H1 (cell line): Measurements from ENCODE around the gene CAMTA1. TPM values are rescaled to one million over a fixed set of nuclear protein-coding genes. Genes with fewer than 3 reads are reported as not detected.
A peak's percentile ranks its signal among the peaks of the same experiment; 100 is the strongest.

ENCODE experiments used
- CTCF ChIA-PET: fragments of 300-600 bp; sonication (Branson Sonifier 250); formaldehyde crosslinking; loops from one replicate; lab custom pipeline; 2021; ENCODE audit not compliant: partially characterized antibody; lab: Charles Lee
- POLR2A ChIA-PET: fragments of 300-600 bp; sonication (Branson Sonifier 250); formaldehyde crosslinking; loops from one replicate; lab custom pipeline; 2021; ENCODE audit warnings: inconsistent platforms; ENCODE audit not compliant: partially characterized antibody; lab: Charles Lee
- DNase-seq, 2 experiments: peaks; one replicate each; pipeline versions ENCODE4 v3.0.0 to v3.0.0-alpha.2; 2010 to 2022; ENCODE audit warnings: low spot score in 2 of 2, low read depth in 1 of 2, mixed read lengths in 1 of 2
- FAIRE-seq: peaks from 2 replicates; lab custom pipeline; 2011; peaks lifted over from hg19 to GRCh38; lab: Jason Lieb, UNC
- H2AFZ ChIP-seq: 2 replicates; pipeline ENCODE4 v1.8.1; 2012; ENCODE audit warnings: low read length, inconsistent platforms
- H2AK5ac ChIP-seq: 2 replicates; pipeline ENCODE4 v1.6.1; 2013; ENCODE audit warnings: low read depth, low read length
- H2BK120ac ChIP-seq: replicated peaks from 2 replicates; pipeline ENCODE3; 2013; ENCODE audit warnings: low read depth, low read length, inconsistent platforms
- H2BK12ac ChIP-seq: 2 replicates; pipeline ENCODE4 v1.6.1; 2013; ENCODE audit warnings: low read depth, low read length
- H2BK15ac ChIP-seq: 2 replicates; pipeline ENCODE4 v1.6.1; 2013; ENCODE audit warnings: low read length
- H2BK20ac ChIP-seq: 2 replicates; pipeline ENCODE4 v1.6.1; 2013; ENCODE audit warnings: low read length
- H2BK5ac ChIP-seq: 2 replicates; pipeline ENCODE4 v1.6.1; 2013; ENCODE audit warnings: low read depth, low read length
- H3K14ac ChIP-seq: 2 replicates; pipeline ENCODE4 v1.6.1; 2013; ENCODE audit warnings: inconsistent platforms; ENCODE audit not compliant: insufficient read length
- H3K18ac ChIP-seq: 2 replicates; pipeline ENCODE4 v1.6.1; 2013; ENCODE audit warnings: low read length; ENCODE audit errors: extremely low read depth
- H3K23ac ChIP-seq: 2 replicates; pipeline ENCODE4 v1.6.1; 2013; ENCODE audit warnings: inconsistent platforms; ENCODE audit not compliant: insufficient read length
- H3K23me2 ChIP-seq: 2 replicates; pipeline ENCODE4 v1.6.1; 2013; ENCODE audit warnings: low read depth, low read length
- H3K27ac ChIP-seq: 2 replicates; pipeline ENCODE4 v1.6.1; 2011; ENCODE audit warnings: low read depth, low read length, inconsistent platforms
- H3K27me3 ChIP-seq, 4 experiments: replicated peaks in 1 of 4; 1 replicate in 1 of 4; 2 replicates in 3 of 4; pipeline versions ENCODE4 v1.6.1 to v1.8.1; 2011 to 2013; ENCODE audit warnings: low read length in 3 of 4, mild to moderate bottlenecking in 3 of 4, inconsistent platforms in 2 of 4, mixed read lengths in 2 of 4, moderate library complexity in 1 of 4; ENCODE audit not compliant: control insufficient read depth in 3 of 4, insufficient read depth in 3 of 4; ENCODE audit errors: extremely low read depth in 1 of 4
- H3K36me3 ChIP-seq, 4 experiments: 2 replicates each; pipeline versions ENCODE4 v1.6.1 to v1.8.1; 2011 to 2013; ENCODE audit warnings: mild to moderate bottlenecking in 4 of 4, low read length in 3 of 4, moderate library complexity in 2 of 4, control low read depth in 1 of 4, inconsistent platforms in 1 of 4; ENCODE audit not compliant: insufficient read depth in 4 of 4, control insufficient read depth in 2 of 4
- H3K4ac ChIP-seq: replicated peaks from 2 replicates; pipeline ENCODE3; 2013; ENCODE audit warnings: low read length, low read depth, mixed read lengths, inconsistent platforms; ENCODE audit not compliant: insufficient read length
- H3K4me1 ChIP-seq, 4 experiments: replicated peaks in 1 of 4; 1 replicate in 1 of 4; 2 replicates in 3 of 4; pipeline versions ENCODE4 v1.6.1 to v1.8.1; 2011 to 2013; ENCODE audit warnings: low read length in 3 of 4, inconsistent platforms in 2 of 4, mixed read lengths in 1 of 4; ENCODE audit not compliant: insufficient read depth in 4 of 4, control insufficient read depth in 3 of 4
- H3K4me2 ChIP-seq, 2 experiments: 2 replicates each; pipeline versions ENCODE4 v1.6.1 to v1.8.1; 2011 to 2013; ENCODE audit warnings: low read depth in 2 of 2, low read length in 2 of 2, control low read depth in 1 of 2, inconsistent platforms in 1 of 2, mild to moderate bottlenecking in 1 of 2; ENCODE audit not compliant: insufficient read depth in 1 of 2
- H3K4me3 ChIP-seq, 4 experiments: fragments of 200-600, 300-600 bp in 1 of 4; sonication (generic), shearing (Covaris generic), sonication (Bioruptor Twin) in 1 of 4; 2 replicates each; pipeline versions ENCODE4 v1.5.1 to v1.8.1; 2011 to 2016; ENCODE audit warnings: low read length in 4 of 4, low read depth in 3 of 4, control low read depth in 2 of 4, inconsistent platforms in 2 of 4, mild to moderate bottlenecking in 2 of 4, mixed read lengths in 1 of 4, moderate library complexity in 1 of 4; ENCODE audit not compliant: insufficient read depth in 2 of 4; ENCODE audit errors: extremely low read depth in 1 of 4
- H3K56ac ChIP-seq: replicated peaks from 2 replicates; pipeline ENCODE3; 2013; ENCODE audit warnings: low read depth, mild to moderate bottlenecking, mixed read lengths, low read length, inconsistent platforms; ENCODE audit not compliant: insufficient read length
- H3K79me1 ChIP-seq: 2 replicates; pipeline ENCODE4 v1.6.1; 2013; ENCODE audit warnings: low read depth, low read length, control low read depth
- H3K79me2 ChIP-seq, 2 experiments: 2 replicates each; pipeline versions ENCODE4 v1.6.1 to v1.8.1; 2012 to 2013; ENCODE audit warnings: low read length in 2 of 2, mild to moderate bottlenecking in 2 of 2, inconsistent platforms in 1 of 2; ENCODE audit not compliant: insufficient read depth in 2 of 2, control insufficient read depth in 1 of 2
- H3K9ac ChIP-seq, 4 experiments: replicated peaks in 1 of 4; 1 replicate in 1 of 4; 2 replicates in 3 of 4; pipeline versions ENCODE4 v1.6.1 to v1.8.1; 2011 to 2013; ENCODE audit warnings: low read depth in 3 of 4, low read length in 3 of 4, control low read depth in 2 of 4, mild to moderate bottlenecking in 2 of 4, moderate library complexity in 2 of 4, inconsistent platforms in 1 of 4; ENCODE audit errors: extremely low read depth in 1 of 4
- H3K9me3 ChIP-seq, 2 experiments: 2 replicates each; pipeline versions ENCODE4 v1.6.1 to v1.8.1; 2012 to 2013; ENCODE audit warnings: mild to moderate bottlenecking in 2 of 2, moderate library complexity in 2 of 2, control low read depth in 1 of 2, inconsistent platforms in 1 of 2, low read depth in 1 of 2, low read length in 1 of 2, mixed read lengths in 1 of 2; ENCODE audit not compliant: insufficient read depth in 2 of 2
- H4K20me1 ChIP-seq, 2 experiments: replicated peaks in 1 of 2; 2 replicates each; pipeline versions ENCODE3 to v1.8.1; 2011 to 2013; ENCODE audit warnings: inconsistent platforms in 2 of 2, low read length in 2 of 2, mild to moderate bottlenecking in 1 of 2; ENCODE audit not compliant: insufficient read depth in 2 of 2, control insufficient read depth in 1 of 2
- H4K5ac ChIP-seq: 2 replicates; pipeline ENCODE4 v1.6.1; 2013; ENCODE audit warnings: low read length, low read depth, mixed read lengths, inconsistent platforms; ENCODE audit not compliant: insufficient read length
- H4K8ac ChIP-seq: 2 replicates; pipeline ENCODE4 v1.8.0; 2013; ENCODE audit warnings: mild to moderate bottlenecking, moderate library complexity, low read length, inconsistent platforms; ENCODE audit not compliant: insufficient read depth; ENCODE audit errors: extremely low read depth
- H4K91ac ChIP-seq: replicated peaks from 2 replicates; pipeline ENCODE3; 2013; ENCODE audit warnings: low read length, mixed read lengths, inconsistent platforms; ENCODE audit not compliant: insufficient read length
- BCL11A ChIP-seq, 2 experiments: IDR thresholded peaks; one replicate each; pipeline ENCODE4 v1.6.1; 2011; ENCODE audit warnings: low read depth in 2 of 2, low read length in 2 of 2, mild to moderate bottlenecking in 2 of 2
- KDM4A ChIP-seq: IDR thresholded peaks from one replicate; pipeline ENCODE4 v1.7.1; 2012; ENCODE audit warnings: low read depth, mild to moderate bottlenecking, moderate library complexity, low read length, inconsistent platforms; ENCODE audit not compliant: severe bottlenecking
- WGBS, 2 experiments: shearing (Covaris generic) in 1 of 2; methylation state at CpG; one replicate each; pipeline versions ENCODE4 v1.1.6 to v1.1.7; 2013 to 2015; ENCODE audit warnings: low lambda C conversion rate in 2 of 2, mixed read lengths in 2 of 2, inconsistent platforms in 1 of 2, low coverage in 1 of 2, missing lambda C conversion rate in 1 of 2; ENCODE audit not compliant: insufficient replicate concordance in 2 of 2, insufficient coverage in 1 of 2, insufficient read length in 1 of 2; ENCODE audit errors: extremely low coverage in 1 of 2, missing lambda C conversion rate in 1 of 2; 5-methylcytosine and 5-hydroxymethylcytosine counted together
- polyA plus RNA-seq, 7 experiments: library from polyadenylated mRNA; depleted of rRNA in 3 of 7; stranded (reverse) in 5 of 7; unstranded in 2 of 7; fragments of >200 nt in 5 of 7; fragments of 200-250 nt in 2 of 7; gene quantifications; 1 replicate in 5 of 7; 2 replicates in 1 of 7; 4 replicates in 1 of 7; pipeline versions ENCODE4 v1.2.1 to v1.2.3, GENCODE V29; 2011 to 2013; ENCODE audit warnings: missing spikeins in 2 of 7, mixed read lengths in 2 of 7
- total RNA-seq: library from RNA; stranded (reverse); fragmentation: NEBNext Ultra II Directional; extraction: Animal tissue kit (Norgen Biotek cat#: 25700); gene quantifications from 2 replicates; pipeline ENCODE4 v1.2.1, GENCODE V29; 2021

CAMTA1 gene
- total and polyA plus RNA-seq, 2 of the 8 experiments (the other 6 are each of a cell fraction or from before 2014, with no cell fraction given) = 65.0 to 119 TPM

DNA sequence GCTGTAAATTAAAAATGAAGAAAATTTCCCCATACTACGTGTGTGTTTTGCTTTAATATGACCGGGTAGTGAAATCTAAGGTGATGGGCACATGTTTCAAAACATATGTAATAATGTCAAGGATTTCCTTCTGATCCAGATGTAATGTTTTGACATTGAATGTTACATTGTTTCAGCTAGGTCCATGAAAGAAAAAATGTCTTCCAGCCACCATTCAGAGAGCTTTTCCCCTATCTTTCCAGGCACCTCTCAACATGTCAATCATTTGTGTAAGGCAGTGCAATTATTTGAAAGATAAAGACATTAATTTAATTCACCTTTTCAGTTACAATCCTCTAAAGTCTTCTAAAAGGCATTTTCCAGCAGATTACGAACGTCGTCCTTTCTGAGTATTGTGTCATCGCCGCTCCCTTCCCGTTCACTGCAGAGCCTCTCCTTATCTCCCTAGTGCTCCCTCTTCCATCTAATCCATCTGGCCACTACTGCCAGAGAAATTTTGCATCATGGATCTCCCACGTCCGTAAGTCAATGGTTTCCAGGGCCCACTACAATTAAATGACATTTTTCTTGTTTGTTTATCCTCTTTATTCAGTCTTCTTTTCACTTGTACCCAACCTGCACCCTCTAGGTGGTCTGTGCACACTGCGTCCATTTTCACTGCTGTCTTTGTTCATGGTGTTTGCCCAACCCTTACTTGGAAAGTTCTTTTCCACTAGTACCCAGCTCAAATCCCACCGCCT is 984.6 kb downstream of the CAMTA1 start:
- no peaks in the 10 kb centered on the region for H3K9me3 ChIP-seq
- no peak overlapping the region for H2BK12ac ChIP-seq
- no peak overlapping the region for H3K56ac ChIP-seq
- no peak overlapping the region for H2AFZ ChIP-seq
- H4K20me1 ChIP-seq = peaks cover 2 to 7% of the 10 kb centered on the region in 2 experiments
- H3K27me3 ChIP-seq = no peaks in the 10 kb centered on the region; a peak in 1 of 7 replicates
- no peak overlapping the region for H4K5ac ChIP-seq
- peaks cover 6 to 30% of the 10 kb centered on the region in 2 experiments for H3K79me2 ChIP-seq
- no peak overlapping the region for H3K18ac ChIP-seq
- H3K23ac ChIP-seq = no peak overlapping the region
- ChIA-PET CTCF (interaction anchor here (1.3 to 3.9 kb wide), 2 partner anchors 38 to 100 kb away, joined by 3 to 16 read pairs; no protein-coding TSS in a partner anchor), POLR2A (interaction anchor here (1.5 to 2.2 kb wide), 2 partner anchors 9 to 11 kb away, joined by 7 to 10 read pairs; no protein-coding TSS in a partner anchor)
- peaks cover 0 to 16% (median 0%) of the 10 kb centered on the region in 4 experiments; a peak in 2 of 8 replicates for H3K36me3 ChIP-seq
- 0 out of 2 replicates have a peak, but pooled peaks cover 3% of the 10 kb centered on the region for H3K23me2 ChIP-seq
- H3K14ac ChIP-seq = no peak overlapping the region
- TF ChIP-seq BCL11A (IDR thresholded peaks at IDR 0.05; ENCODE audit: low read depth in 2 of 2, low read length in 2 of 2) = no peak
- no peak for TF ChIP-seq KDM4A
- no peak overlapping the region for H2BK5ac ChIP-seq
- no peak overlapping the region for H2BK15ac ChIP-seq
- no peak for DNase-seq
- H3K4me2 ChIP-seq = peak overlapping the region in 1 of 2 experiments; percentile 89; a peak in 1 of 4 replicates
- 90% methylated on average over 12 of the region's 12 CpGs; no CpG with 5 or more reads in 1 of the 2 experiments for WGBS, 2 experiments
- H4K91ac ChIP-seq = no peak overlapping the region
- H4K8ac ChIP-seq = no peak overlapping the region
- H3K79me1 ChIP-seq = no peaks in the 10 kb centered on the region
- no peak overlapping the region for H2AK5ac ChIP-seq
- H2BK120ac ChIP-seq = no peak overlapping the region
- no peak overlapping the region for H3K9ac ChIP-seq
- no peak overlapping the region for H3K4ac ChIP-seq
- H3K27ac ChIP-seq = no peak overlapping the region
- H3K4me1 ChIP-seq = peaks cover 0 to 6% (median 2%) of the 10 kb centered on the region in 4 experiments; a peak in 5 of 7 replicates
- no peak overlapping the region for H3K4me3 ChIP-seq
- no peak overlapping the region for H2BK20ac ChIP-seq
- no peak for FAIRE-seq
